ENCODE measurements around the gene PPA2.

- TF ChIP-seq CTCF (IDR thresholded peaks at IDR 0.05): no peak
- no peak for TF ChIP-seq POLR2A (IDR thresholded peaks at IDR 0.05)
Measured at GRCh38 chr4:105350859-105351490, 122.9 kb downstream of the PPA2 start.

Measured in adrenal gland (tissue), 5 donors.